GM19397 (cell line): ENCODE data around the gene HIGD1B.
"Not testable (repeated sequence)": the region's sequence is repeated elsewhere in the genome, so short reads cannot be mapped to it uniquely, and the experiment has no call there.

Source experiments
- ATAC-seq: cut with Tn5 transposase; IDR thresholded peaks from one replicate; pipeline ENCODE4 v1.9.1; 2021; ENCODE audit warnings: mild to moderate bottlenecking, moderate library complexity; ENCODE audit not compliant: unreplicated experiment

The HIGD1B gene

DNA sequence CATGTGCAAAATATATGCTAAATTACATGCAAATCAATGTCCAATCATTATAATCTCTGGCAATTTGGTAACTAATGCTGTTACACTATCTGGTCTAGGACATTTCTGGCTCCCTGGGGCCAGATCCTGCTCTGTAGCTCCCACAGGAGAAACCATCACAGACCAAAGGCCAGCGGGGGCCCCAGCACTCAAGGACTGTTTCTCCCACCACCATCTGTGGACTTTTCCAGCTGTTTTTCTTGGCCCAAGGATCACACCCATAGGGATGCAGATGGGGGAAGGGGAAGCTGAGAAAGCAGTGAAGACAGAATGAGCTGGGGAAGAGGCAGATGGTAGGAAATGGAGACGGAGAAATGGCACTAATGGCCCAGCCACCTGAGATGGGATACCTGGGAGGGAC lies at the start of gene HIGD1B:
TSS of gene HIGD1B (plus strand) at position 298 of the 400 bp plus-strand sequence. CDS start 270 bp downstream, outside the sequence.
- ATAC-seq, result no peak

DNA sequence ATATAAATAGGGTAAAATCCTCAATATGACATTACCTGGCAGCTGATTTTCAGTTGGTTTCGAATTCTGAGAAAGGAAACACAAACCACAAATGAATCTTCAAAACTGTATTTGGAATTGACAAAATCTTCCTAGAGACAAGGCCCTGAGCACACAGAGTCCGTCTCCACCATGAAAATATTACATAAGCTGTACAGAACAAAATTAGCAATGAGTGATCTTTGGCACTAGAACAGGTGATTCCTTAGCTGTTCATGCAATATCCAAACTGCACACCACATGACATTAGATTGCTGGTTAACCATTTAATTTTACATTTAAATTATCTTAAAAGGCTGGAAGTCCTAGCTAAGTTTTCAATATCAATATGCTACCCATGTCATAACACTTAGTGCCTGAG lies 49.3 kb upstream of the HIGD1B start:
- no peak for ATAC-seq

DNA sequence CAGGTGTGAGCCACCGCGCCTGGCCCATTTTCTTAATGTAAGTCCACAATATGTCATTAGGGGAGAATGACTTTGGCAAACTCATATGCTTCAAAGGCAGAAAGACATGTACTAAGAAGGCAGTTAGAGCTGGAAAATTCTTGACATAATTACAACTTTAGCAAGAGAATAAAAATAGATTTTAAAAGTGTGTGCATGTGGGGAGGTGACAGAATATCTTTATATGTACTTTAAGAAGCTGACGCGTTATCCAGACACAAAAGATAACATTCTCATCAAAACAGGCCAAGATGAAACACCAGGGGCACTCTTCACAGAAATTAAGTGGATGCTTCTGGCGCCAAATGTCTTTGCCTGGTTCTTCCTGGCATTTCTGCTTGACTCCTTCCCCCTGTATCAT lies 45.8 kb upstream of the HIGD1B start:
- no peak for ATAC-seq

DNA sequence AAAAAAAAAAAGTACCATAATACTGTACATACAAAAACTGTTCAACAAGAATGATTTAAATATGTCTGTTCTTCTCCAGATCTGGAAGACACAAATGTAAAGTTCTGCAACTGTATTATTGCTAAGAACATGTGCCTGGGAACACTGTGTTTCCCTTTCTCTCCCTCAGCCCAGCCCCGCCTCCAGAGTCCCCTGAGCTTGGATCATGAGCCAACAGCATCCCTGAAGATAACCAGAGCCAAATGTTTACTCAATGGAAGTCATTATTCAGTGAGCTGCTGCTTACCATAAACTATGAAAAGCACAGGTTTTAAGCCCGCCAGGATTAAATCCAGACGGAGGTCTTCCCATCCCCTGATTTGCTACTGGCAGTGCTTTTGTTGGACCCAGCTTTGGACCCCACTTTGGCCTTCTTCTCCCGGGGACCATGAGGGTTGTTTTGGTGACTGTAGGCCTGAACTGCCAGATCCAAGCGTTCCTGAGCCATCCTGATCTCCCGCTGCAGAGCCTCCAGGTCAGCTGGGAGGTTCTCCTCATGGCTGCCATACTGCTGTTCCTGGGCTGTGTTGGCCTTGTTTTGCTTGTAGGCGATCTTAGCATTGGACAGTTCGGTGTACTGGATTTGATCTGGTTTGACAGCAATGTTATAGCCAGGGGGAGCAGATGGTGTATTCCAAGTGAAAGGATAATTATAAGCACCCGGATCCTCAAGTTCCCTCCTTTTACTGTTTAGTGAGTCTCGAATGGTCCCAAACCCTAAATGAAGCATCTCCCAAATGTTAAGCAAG lies 43.2 kb upstream of the HIGD1B start:
- no peak for ATAC-seq

DNA sequence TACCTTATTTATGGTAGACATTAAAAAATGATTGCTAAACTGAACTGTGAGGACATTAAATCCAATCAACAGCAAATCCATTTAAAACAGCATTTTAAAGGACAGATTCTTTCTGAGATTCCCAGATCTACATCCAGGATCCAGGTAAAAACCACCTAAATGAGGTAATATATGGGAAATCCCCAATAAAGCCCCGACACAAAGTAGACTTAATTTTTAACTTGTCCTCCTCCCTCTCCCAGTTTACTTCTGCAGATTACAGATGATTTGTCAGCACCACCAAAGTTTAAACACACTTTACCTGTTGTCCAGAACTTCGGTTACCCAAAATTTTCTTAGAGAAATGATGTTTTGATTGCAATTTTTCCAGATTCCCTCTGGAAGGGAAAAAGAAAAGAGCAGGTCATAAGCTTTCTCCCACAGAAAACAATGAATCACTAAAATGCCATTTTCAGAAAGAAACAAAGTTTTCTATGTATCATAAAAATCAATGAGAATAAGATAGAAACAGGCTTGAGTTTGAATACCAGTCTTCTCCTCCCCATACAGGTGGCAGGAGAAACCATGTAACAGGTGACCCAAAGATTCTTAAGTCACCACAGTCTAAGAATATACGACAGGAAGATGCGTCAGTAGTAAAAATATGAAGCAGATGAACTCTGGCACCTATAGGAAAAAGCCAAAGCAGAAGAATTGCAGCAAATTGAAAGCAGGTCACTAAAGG lies 40.4 kb upstream of the HIGD1B start:
- ATAC-seq, result no peak

DNA sequence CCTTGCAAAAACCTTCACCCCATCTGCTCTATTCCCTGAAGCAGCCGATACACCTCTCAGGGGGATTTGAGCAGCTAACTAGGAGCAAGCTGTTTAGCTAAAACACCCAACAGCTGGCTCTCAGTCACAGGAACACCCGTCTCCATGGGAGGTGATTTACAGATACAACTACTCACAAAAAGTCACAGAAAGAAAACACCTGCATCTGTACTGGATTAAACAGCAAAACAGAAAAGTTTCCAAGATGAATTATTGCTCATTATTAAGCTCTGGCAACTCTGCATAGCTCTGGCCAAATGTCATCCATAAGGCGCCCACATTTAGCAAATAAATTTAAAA lies 39.9 kb upstream of the HIGD1B start:
- ATAC-seq, result no peak

DNA sequence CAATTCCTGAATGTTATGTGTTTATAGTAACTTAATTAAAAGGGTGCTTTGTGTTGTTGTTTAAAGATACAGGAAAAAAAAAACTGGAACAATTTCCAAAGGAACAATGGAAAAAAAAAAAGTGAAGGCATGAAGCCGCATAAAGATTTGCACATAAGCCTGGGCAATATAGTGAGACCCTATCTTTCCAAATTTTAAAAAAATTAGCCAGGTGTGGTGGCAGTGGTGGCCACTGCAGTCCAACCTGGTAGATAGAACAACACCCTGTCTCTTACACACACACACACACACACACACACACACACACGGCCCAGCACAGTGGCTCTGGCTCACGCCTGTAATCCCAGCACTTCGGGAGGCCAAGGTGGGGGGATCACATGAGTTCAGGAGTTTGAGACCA lies 39.5 kb upstream of the HIGD1B start:
- no peak for ATAC-seq

DNA sequence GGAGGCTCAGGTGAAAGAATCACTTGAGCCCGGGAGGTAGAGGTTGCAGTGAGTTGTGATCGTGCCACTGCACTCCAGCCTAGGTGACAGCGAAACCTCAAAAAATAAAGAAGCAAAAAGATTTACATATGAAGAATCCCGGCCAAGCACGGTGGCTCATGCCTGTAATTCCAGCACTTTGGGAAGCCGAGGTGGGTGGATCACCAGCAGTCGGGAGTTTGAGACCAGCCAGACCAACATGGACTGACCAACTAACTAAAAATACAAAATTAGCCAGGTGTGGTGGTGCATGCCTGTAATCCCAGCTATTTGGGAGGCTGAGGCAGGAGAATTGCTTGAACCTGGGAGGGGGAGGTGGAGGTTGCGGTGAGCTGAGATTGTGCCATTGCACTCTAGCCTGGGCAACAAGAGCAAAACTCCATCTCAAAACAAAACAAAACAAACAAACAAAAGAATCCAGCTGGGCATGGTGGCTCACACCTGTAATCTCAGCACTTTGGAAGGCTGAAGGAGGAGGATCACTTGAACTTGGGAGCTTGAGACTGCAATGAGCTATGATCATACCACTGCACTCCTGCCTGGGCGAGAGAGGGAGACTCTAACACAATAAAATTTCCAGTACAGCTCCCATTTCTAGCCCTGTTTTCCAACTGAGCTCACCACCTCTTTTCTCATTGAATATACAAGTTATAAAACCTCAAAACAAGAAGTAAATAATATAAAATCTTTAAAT lies 38.9 kb upstream of the HIGD1B start:
- ATAC-seq, result not testable (repeated sequence)

DNA sequence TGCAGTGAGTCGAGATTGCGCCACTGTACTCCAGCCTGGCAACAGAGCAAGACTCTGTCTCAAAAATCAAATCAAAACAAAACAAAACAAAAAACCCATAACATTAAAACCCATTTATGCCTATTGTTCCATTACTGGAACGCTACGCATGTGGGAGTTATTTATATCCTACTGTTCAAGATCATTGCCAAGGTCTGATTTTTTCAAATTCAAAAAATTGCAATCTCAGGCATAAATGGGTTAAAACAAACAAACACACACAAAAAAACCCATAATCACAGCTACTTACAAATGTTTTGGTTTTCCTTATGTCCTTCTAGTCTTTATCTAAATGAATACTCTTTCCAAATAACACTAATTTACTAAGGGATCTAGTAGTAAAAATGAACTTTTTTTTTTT lies 35.4 kb upstream of the HIGD1B start:
- no peak for ATAC-seq

DNA sequence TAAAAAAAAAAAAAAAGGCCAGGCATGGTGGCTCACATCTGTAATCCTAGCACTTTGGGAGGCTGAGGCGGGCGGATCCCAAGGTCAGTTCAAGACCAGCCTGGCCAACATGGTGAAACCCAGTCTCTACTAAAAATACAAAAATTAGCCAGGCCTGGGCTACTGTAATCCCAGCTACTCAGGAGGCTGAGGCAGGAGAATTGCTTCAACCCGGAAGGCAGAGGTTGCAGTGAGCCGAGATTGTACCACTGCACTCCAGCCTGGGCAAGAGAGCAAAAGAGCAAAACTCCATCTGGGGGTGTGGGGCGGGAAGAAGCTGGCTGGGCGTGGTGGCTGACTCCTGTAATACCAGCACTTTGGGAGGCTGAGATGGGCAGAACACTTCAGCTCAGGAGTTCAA lies 29.2 kb upstream of the HIGD1B start:
- ATAC-seq, result not testable (repeated sequence)

DNA sequence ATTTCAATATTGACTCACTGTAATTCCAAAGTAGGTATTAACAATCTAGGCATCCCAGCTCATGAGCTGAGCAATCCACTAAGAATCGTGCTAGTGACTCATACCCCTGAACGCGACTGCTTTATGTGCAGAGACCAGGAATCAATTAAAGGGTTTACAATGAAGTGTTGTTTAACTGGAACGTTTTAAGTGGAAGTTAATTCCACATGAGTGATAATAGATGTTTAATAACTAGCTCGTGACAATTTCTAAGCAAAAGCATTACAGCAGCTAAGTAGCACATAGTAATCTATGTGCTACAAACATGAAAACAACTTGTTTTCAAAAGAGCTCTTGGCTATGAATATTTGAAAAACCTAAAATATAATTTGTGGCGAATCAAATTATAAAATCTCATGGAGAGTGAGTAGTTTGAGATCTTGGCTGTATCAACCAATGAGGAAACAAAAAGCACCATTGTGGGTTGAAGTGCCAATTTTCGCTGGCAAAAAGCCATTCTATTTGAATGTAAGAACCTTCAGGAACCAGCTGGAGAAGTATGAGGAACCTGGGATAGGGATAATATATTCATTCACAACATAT lies 27.0 kb upstream of the HIGD1B start:
- no peak for ATAC-seq

DNA sequence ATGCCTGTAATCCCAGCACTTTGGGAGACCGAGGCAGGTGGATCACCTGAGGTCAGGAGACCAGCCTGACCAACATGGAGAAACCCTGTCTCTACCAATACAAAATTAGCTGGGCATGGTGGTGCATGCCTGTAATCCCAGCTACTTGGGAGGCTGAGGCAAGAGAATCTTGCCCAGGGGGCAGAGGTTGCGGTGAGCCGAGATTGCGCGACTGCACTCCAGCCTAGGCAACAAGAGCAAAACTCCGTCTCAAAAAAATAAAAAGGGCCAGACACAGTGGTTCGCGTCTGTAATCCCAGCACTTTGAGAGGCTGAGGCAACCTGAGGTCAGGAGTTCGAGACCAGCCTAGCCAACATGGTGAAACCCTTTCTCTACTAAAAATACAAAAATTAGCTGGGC lies 22.4 kb upstream of the HIGD1B start:
- not testable (repeated sequence) for ATAC-seq

DNA sequence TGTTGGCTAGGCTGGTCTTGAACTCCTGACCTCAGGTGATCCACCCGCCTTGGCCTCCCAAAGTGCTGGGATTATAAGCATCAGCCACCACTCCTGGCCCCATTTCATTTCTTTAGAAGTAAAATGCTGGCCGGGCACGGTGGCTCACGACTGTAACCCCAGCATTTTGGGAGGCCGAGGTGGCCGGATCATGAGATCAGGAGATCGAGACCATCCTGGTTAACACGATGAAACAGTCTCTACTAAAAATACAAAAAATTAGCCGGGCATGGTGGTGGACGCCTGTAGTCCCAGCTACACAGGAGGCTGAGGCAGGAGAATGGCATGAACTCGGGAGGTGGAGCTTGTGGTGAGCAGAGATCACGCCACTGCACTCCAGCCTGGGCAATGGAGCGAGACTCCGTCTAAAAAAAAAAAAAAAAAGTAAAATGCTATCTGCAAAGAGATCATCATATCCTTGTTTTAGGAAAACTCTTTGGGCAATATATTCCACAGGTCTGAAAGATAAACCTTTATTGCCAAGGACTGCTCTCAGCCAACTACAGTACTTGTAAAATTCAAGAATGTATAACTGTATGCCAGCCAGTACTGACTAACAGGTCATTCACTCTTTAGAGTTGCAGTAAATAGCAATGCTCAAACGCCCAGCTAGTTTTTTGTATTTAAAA lies 21.4 kb upstream of the HIGD1B start:
- ATAC-seq, result no peak

DNA sequence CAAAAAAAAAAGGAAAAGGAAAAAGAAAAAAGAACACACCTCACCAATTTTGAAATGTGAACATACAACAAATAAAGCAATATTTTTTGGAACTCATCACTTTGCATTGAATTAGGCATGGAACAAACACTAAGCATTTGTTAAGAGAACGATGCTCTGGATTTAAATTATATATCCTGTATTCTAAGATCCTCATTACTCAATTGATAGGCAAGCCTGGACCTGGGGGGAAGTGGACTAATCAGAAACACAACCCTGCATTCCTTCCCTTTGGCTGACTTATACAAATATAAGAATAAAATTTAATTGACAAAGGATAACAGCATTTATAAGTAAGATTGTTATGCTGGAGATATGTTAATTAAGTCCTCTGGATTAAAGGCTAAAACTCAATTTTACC lies 19.8 kb upstream of the HIGD1B start:
- no peak for ATAC-seq

DNA sequence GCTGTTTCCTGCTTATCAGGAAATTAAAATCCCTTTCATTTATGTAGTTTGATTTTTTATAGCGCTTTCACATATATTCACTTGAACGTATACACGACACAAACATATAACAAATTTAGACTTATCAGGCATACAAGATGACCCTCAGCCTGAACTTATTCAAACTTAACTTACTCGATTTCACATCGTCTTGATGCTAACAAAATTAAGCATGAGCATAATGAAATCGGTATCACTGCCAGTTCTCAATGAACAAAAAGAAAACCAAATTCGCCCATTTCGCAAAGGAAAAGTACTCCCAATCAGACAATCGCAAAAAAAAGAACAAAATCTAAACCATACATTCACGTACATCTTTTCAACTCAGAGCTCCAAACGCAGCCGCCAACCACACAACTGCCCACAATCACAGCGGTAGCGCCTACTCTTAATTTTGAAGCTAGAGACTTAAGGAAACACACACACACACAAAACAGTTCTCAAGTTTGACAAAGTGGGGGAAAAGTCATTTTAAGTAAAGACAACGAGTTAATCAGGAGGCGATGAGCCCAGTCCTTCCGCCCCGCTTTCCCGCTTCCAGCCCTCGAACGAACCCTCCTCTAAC lies 18.7 kb upstream of the HIGD1B start:
- ATAC-seq, result no peak

DNA sequence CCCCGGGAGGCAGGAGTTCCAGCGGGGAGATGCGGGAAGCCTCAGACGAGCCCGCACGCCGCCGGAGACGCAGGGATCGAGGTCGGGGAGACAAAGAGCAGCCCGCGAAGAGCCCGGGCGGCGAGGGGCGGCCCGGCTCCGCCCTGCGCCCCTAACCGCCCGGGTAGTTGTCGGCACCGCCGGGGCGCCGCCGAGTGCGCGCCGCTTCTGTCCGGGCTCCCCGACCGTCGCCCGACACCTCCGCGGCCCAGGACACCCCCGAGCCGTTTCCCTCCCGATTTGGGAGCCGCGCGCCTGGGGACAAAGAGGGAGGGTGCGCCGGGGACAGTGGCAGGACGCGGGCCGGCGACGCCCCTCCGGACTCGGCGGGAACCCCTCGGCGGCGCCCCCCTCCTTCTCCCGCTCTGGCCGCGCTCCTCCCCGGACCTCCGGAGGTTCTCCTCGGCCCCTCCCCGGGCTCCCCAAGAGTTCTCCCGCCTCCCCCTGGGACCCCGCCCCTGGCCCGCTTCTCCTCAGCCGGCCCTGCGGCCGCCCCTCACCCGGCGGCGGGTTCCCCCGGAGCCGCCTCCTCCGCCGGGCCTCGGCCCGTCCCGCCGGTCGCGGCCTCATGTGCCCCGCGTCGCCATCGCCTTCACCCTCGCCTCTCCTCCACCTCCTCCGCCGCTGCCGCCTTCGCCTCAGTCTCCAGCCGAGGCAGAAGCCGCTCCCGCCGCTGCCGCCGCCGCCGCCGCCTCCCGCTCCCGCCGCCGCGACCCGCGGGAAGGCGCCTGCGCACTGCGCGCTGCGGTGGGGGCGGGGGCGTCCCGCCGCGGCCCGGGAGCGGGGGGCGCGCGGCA lies 17.9 kb upstream of the HIGD1B start, which contains the start of gene GJC1:
TSS of gene GJC1 (minus strand) at position 765 of the 836 bp plus-strand sequence. CDS start 24,470 bp downstream, outside the sequence.
- no peak for ATAC-seq

DNA sequence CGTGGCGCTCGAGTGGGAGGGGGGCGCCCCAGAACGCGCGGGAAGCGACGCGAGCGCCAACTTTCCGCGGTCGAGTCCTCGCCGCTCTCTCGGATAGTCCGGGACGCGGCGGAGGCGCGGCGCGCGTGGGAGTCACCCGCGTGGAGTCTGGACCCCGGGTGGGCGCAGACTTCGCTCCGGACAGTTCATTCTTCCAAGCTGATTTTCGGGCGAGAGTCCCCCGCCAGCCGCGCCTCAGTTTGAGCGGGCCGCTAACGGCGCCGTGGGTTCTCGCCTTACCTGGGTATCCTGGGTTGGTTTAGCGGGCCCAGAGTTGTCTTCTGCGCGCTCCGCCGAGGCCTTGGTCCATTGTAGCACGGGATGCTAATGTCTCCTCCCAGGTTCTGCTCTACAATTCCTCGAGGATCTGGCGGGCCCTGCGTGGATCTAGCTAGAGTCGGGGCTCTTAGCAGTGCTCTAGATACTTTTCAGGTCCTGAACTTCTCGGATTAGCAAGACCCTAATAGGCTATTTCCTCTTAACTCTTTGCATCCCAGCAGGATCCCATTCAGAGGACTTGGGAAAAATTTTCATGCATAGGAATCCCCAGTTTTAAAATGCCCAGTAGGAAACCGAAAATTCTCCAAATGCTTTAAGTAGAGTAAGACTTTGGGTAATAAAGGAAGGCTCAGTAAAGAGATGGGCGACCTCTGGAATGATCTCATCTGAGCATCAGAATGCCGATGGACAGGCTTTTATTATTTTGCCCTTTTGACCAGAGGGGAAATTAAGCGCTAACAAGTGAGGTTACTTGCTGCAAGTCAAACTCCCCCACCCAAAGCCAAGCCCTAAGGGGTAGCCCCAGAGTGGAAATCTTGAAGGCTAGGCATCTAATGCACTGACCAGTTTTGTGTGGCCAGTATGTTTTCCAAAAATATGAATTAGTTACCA lies 17.1 kb upstream of the HIGD1B start:
- ATAC-seq, result no peak

DNA sequence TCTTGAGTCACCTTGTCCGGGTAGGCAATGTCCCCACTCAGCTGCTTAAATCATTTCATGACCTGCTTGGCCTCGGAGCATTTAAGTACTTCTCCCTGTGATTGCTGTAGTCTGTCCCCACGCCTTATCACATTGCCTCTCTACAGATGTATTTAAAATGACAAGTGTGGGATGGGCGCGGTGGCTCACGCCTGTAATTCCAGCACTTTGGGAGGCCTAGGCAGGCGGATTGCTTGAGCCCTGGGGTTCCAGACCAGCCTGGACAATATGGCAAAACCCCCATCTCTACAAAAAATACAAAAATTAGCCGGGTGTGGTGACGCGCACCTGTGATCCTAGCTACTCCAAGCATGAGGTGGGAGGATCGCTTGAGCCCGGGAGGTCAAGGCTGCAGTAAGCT lies 16.3 kb upstream of the HIGD1B start:
- no peak for ATAC-seq
